H7 (cell line): ENCODE results near the gene NBR1. TPM values are rescaled to one million over a fixed set of nuclear protein-coding genes. Genes with fewer than 3 reads are reported as not detected.
"Not testable (repeated sequence)": the region's sequence is repeated elsewhere in the genome, so short reads cannot be mapped to it uniquely, and the experiment has no call there.

ENCODE experiments used
- DNase-seq: peaks from one replicate; pipeline ENCODE4 v3.0.0; 2012
- H3K27me3 ChIP-seq: 2 replicates; pipeline ENCODE4 v1.6.0; 2011; ENCODE audit warnings: mild to moderate bottlenecking, low read length; ENCODE audit not compliant: control insufficient read depth, insufficient read depth
- H3K36me3 ChIP-seq: replicated peaks from 2 replicates; pipeline ENCODE4 v1.5.1; 2011; ENCODE audit warnings: low read length; ENCODE audit not compliant: control insufficient read depth, insufficient read depth
- H3K4me3 ChIP-seq: 2 replicates; pipeline ENCODE4 v1.5.1; 2011; ENCODE audit warnings: low read depth, mild to moderate bottlenecking, control low read depth, low read length, moderate library complexity; ENCODE audit not compliant: insufficient read depth
- total RNA-seq: library from RNA; depleted of rRNA; stranded (reverse); fragments of >200 nt; shearing (Covaris generic); gene quantifications from 2 replicates; pipeline ENCODE4 v1.2.3, GENCODE V29; 2014; rRNA removed

The NBR1 gene
- total RNA-seq, 1 experiment from 2014 or later = 44.2 TPM

GRCh38 chr17:43239597-43239996, 68.6 kb downstream of the NBR1 start:
- not testable (repeated sequence) for DNase-seq, H3K27me3 ChIP-seq, H3K4me3 ChIP-seq, H3K36me3 ChIP-seq

GRCh38 chr17:43240596-43241352, 69.8 kb downstream of the NBR1 start:
- H3K4me3 ChIP-seq, DNase-seq, H3K27me3 ChIP-seq, H3K36me3 ChIP-seq: not testable (repeated sequence)

- H3K27me3 ChIP-seq, H3K4me3 ChIP-seq, DNase-seq: not testable (repeated sequence)
These were observed 75.4 kb downstream of the NBR1 start for GRCh38 chr17:43246456-43246855.

More at GRCh38 chr17:43246456-43246855, 75.4 kb downstream of the NBR1 start:
- not testable (repeated sequence) for H3K36me3 ChIP-seq

Other genes with a start within 250 kb of the NBR1 start
- 28.7 and 34.2 TPM in 2 replicates for gene AARSD1, start 206.8 kb upstream of the NBR1 start, total RNA-seq
- gene PTGES3L, start 191.1 kb upstream of the NBR1 start, total RNA-seq = 1.0 and 2.7 TPM in 2 replicates
- gene RUNDC1, start 190.6 kb upstream of the NBR1 start, total RNA-seq = 7.7 and 8.3 TPM in 2 replicates
- 1,832 and 1,859 TPM in 2 replicates for gene RPL27, start 172.8 kb upstream of the NBR1 start, total RNA-seq
- 3.9 and 6.2 TPM in 2 replicates for gene IFI35, start 164.4 kb upstream of the NBR1 start, total RNA-seq
- 263 and 264 TPM in 2 replicates for gene VAT1, start 148.8 kb upstream of the NBR1 start, total RNA-seq
- 25.3 and 25.9 TPM in 2 replicates for gene RND2, start 146.0 kb upstream of the NBR1 start, total RNA-seq
- 27.2 and 27.9 TPM in 2 replicates for gene BRCA1, start 45.9 kb upstream of the NBR1 start, total RNA-seq
- gene TMEM106A, start 40.7 kb downstream of the NBR1 start, total RNA-seq = 0.96 and 1.7 TPM in 2 replicates
- gene CCDC200, start 57.4 kb downstream of the NBR1 start, total RNA-seq = not detected in 2 replicates
- gene RNU2-1, start 62.8 kb downstream of the NBR1 start, total RNA-seq = not detected in 2 replicates
- 20.3 and 43.0 TPM in 2 replicates for gene ARL4D, start 227.8 kb downstream of the NBR1 start, total RNA-seq